T follicular helper cell (primary cell): ENCODE results near the gene LRPAP1.

Source experiments
- DNase-seq: peaks from one replicate; pipeline ENCODE4 v3.0.0-alpha.2; 2020; ENCODE audit warnings: low read depth

LRPAP1 gene

DNA sequence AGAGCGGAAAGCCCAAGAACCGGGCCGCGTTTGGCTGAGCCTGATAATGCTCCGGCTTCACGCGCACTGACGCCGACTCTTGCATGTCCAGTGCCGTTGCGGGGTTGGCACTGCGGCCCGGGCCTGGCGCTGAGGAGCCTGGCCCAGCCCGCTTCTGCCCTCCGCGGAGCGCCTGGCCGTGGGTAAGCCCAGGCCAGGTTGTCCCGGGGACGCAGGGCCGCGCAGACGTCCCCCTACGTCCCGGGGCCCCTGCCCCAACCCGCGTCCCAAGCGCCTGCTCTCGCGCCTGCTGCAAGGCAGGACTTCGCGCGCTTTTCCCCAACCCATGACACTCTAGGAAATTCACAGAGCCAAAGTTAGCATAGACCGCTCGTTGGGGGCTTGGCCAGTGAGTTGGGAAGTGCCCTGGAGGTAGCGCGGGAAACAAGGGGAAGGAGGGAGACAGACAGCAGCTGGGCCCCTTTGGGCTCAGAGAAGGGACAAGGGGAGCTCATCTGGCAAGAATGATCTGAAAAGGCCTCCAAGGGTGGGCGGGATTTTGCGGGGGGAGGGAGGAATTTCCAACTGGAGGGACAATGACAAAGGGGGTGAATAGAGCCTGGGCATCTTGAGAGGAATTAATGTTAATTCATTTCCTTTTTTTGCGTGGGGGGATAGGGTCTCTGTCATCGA lies 665 bp upstream of the LRPAP1 start:
- no peak for DNase-seq

DNA sequence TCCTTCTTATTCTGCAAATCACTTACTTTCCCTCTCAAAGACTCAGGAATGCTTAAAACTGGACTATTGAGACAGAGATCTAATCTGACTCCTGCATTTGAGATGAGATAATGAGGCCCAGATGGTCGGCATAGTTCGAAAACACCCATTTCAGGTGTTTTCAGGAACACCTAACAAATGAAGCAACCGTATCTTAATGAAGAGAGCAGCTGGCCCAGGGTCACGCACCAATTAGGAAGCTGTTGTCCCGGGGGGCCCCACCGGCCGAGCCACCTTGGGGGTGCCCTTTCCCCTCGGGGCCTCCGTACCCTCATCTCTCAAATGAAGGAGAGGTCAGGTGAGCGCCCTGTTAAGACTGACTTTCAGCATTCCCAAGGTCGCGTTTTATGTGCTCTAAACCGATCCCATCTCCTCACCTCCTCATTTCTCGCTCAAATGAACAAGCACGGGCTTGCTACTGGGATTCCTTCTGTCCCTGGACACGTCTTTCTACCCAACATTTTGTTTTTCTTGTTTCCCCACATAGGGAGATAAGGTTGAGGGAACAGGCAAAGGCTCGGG lies 824 bp downstream of the LRPAP1 start:
- no peak for DNase-seq

DNA sequence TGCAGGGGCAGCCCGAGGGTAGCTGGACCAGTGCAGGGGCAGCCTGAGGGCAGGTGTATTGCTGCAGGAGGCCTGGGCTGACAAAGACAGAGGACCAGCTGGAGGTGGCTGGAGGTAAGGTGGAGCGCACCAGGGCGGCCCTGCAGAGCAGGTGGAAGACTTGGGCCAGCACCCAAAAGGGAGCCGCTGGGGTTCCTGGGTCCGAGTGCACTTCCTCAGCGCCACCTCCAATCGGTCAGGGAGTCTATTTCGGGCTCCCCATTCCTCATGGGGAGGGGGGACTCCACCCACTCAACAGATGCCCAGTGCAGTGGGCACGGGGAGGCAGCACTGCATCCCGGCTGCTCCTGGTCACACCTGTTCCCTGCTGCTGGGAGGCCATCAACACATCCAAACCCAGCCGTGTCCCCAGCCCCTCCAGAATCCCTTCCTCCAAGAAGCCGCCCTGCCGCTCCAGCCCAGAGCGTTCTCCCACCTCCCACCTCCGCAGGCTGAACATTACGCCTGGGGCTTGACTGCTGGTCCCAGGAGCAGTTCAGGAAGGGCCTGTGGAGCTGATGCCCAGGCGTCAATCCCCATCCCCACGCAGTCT lies 1.5 kb downstream of the LRPAP1 start:
- DNase-seq = no peak

DNA sequence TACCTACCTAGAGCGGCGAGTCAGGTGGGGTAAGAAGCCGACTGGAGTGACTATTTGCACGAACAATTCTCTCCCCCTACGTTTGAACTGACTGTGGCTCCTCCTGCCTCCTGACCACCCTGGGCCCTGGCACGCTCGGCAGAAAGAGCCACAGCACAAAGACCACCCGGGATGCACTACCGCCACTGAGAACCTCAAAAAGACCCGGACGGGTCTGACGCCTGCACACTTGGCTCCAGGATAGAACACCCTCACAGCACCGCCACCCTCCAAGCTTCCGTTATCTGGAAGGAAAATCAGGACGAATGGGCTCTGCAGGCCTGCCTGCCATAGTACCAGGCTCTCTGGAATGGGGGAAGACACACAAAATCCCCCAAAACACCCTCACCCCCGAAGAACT lies 2.2 kb downstream of the LRPAP1 start:
- no peak for DNase-seq

DNA sequence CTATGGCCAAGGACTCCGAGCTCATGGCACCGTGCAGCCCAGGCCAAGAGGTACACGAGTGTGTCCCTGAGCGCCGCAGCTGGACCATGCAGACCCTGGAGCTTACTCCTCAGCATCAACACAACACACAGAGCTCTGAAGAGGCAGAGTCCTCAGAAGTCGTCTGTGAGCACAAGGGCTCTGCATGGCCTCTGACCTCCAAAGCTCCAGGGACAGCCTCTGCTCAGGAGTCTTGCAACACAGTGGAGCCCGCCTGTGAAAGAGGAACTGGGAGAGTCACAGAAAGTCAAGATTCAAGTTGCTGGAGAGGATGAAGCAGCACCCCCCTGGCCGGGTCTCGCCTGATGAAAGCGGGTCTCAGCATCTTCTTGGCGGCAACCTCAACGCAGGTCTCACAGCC lies 2.9 kb downstream of the LRPAP1 start:
- DNase-seq = no peak

DNA sequence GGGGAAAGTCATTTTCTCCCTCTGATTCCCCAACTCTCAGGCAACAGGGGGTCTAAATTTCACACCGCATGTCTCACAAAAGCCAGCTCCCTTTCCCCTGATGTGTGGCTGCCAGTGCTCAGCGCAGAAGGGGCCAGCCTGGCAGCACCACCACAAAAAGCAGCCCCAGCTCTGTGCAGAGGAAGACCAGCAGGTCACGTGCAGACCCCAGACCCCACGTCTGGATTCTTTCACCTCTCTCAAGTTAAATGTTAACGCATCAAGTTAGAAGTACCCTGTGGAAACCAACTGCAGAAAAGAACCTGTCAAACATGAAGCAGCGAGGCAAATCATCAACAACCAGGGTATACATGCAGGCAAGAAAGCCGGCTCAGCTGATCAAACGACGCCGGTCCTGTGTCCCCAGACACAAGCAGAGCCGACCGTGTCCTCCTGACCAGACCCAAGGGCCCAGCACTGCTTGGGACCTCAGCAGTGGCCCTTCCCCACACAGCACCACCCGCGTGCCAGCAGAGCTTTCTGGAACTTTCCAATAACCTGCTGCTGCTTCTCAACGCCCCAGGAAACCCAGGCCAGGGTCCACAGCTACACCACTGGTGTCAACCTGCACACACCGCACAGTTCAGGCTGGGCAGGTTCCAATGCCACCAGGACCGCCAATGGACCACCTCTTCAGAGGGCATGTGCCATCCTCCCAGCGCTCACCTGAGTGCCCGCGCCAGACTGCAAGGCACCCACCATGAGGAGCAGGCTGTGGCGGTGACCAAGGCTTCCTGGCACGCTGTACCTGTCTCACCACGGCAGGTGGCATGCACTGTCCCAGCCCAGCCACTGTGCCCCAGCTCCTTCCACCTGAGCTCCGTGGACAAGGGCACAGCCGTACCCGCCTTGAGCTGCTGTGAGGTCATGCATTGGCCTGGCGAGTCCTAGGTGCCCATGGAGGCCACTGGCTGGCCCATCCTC lies 4.0 kb downstream of the LRPAP1 start:
- DNase-seq = no peak

DNA sequence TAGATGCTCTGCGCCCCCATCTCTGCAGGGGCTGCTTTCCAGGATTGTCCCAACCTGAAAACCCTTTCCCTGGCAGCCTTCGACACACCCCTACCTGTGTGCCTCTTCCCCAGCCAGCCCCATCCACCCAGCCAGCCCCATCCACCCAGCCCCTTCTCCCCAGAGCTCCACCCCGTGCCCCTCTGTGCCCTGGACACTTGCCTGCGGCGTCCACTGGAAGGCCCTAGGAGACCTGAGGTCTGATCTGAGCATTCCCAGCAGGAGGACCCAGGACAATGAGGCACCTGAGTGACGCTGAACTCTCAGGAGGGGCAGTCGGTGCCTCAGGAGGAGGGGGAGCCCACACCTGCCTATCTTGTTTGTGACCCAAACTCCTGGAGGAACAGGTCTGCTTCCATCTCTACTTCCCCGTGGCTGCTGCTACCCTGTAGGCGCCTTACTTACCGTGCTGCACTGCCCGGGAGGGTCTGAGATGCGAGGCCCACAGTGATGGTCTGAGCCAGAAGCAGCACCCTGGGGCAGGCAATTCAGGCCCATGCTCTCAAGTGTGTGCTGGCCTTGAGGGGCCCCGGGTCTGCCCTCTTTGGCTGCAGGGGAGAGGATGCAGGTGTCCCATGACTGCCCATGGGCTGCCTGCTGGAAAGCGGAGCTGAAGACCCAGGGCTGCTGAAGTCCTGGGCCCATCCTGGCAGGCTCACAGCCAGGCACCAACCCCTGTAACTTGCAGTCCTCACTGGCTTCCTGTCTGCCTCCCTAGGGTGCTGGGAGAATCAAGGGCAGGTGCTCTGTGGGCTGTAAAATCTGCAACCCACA lies 4.9 kb downstream of the LRPAP1 start:
- DNase-seq = no peak

DNA sequence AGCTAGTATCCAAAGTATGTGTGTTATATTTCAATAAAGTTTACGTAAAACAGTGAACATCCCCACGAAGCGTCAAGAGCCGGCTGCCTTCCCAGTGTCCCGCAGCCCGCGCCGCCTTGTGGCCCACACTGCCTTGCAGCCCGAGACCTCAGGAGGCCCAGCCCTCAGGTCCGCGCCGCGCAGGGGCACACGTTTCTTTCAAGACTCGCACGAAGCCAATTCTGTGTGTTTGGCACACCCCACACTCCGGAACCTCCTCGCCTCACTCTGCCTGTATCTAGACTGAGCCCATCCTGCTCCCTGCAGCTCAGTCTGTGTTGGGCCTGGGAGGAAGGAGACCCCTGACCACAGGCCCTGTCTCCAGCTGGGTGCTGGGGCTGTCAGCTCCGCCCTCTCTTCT lies 5.8 kb downstream of the LRPAP1 start:
- DNase-seq = no peak

DNA sequence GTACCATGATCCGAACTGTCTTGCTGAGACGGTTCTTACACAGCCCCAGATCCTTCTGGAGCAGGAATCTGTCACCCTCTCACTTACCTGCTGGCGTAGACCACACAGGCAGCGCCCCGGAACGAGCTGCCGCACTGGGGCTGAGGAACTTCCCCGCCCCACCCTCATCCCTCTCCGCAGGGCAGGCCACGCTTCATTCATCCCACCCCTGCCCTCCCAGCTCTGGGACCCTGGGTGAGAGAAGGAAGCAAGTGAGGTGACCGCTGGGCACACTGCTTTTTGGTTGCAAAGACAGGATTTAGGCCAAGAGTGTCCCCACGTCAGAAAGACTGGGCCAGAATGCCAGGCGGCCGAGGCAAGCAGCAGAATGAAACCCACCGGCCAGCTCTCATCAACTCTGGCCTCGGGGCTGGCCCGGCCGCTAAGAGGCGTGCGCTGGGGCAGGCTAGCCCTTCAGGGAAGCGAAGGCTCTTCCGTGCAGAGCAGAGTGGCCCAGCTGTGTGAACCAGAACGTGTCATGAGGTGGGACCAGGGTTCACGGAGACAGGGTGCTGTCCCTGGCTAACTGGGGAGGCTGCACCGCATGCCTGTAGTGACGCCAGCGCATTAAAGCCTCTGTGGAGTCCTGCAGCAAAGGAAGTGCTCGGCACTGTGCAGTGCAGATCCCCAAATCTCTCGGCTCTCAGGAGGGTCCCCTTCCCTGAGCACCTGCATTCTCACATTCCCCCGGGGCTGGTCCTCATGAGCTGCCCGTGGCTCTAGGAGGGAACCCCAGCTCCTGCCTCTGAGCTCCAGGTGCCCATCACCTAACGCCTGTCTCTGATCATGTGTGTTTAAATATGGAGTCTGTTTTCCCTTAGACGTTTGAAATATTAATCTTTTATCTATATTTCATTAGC lies 6.4 kb downstream of the LRPAP1 start:
- no peak for DNase-seq

DNA sequence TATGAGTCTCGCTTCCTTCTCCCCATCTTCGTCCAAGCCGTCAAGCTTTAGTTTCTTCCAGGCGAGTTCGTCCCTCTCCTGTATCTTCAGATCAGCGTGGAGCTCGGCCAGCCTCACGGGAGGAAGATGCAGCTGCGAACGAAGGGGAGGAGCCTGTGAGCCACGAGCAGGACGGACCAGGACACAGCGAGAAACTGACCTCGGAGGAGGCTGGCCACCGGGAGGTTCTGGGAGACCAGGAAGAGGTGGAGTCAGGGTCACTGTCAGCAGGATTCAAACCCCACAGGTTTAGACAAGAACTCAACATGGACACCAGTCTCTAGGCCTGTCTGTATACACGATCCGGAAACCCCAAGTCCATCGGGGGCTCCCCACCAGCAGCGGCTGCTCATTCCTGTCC lies 7.3 kb downstream of the LRPAP1 start:
- no peak for DNase-seq

DNA sequence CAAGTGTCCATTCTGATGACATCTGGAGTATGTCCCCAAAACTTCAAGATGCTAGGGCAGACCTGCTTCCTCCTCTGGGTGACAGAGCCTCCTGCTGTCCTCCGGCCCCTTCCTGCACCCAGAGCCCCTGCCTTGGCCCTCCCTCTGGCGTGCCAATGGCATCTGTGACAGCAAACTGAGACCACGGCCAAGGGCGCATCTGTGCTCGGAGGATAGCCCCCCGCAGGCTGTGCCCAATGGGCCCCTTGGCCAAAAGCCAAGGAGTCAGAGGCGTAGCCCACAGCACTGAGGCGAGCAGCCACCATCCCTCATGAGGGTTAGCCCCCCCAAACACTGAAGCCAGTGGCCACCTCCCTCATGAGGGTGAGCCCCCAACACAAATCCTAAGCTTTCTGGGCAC lies 7.9 kb downstream of the LRPAP1 start:
- no peak for DNase-seq

DNA sequence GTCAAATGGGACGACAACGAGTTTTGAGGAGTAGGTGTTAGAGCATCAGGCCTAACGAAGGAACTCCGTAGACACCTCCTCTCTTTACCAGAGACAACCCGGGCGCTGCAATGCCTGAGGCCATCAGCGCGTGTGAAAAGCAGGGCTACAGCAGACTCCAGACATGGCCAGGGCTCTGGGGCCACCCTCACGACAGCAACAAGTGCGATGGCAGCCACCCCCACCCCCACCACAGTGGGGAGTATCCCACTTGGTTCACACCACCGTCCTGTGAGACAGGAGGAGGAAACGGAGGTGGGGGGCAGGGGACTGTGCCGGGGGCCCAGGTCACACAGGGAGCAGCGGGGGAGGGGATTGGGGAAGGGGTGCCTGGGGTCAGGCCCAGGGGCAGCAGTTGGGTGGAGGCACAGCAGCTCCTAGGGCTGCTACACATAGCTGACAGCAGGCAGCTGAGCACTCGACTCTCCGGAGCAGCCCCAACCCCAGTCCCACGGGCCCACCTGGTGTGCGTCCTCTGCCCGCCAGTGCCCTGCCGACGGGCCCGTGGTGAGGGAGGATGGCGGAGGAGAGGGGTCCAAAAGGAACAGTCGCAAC lies 8.5 kb downstream of the LRPAP1 start:
- DNase-seq = no peak

DNA sequence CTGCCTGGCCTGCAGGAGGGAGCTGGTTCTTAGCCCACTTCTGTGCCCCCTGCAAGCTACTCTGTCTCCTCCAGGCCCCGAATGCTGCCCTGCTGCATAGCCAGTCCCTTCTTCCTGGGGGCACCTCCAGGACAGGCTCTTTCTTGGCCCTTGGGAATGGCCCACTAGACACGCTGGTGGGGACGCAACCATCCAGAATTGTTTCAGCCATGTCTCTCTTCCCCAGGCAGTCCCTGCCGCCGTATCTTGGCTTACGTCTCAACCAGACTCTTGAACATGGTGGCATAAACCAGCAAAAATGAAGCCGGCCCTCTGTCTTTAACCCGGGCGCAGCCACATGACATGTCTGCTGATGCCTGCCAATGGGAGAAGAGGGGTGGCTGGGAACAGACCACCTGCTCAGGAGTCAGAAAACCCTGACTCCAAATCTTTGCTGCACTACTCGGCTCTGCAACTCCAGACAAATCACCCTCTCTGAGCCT lies 9.0 kb downstream of the LRPAP1 start:
- DNase-seq = no peak

DNA sequence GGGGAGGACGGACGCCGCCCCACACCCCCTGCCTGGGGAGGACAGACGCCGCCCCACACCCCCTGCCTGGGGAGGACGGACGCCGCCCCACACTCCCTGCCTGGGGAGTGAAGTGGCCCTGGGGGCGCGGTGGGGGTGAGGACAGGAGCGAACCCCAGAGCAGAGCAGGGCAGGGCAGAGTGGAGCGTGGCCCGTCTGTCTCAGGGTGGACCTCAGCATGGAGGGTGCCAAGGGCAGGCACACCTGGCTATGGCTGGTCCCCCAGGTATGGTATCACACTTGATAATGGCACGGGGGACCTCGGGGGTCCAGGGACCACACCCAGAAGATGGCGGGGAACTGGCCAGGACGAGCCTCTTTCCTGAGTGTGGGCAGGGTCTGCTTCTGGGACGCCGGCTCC lies 9.6 kb downstream of the LRPAP1 start:
- DNase-seq = no peak

DNA sequence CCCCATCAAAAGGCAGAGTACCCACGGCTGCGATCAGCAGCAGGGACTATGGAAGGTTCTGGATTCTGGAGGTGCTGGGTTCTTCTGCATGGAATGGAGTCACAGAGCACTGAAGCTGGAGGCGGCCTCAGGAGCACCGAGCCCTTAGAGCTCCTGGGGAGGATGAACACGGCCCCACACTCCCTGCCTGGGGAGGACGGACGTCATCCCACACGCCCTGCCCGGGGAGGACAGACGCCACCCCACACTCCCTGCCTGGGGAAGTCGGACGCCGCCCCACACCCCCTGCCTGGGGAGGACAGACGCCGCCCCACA lies 9.9 kb downstream of the LRPAP1 start:
- DNase-seq = no peak

DNA sequence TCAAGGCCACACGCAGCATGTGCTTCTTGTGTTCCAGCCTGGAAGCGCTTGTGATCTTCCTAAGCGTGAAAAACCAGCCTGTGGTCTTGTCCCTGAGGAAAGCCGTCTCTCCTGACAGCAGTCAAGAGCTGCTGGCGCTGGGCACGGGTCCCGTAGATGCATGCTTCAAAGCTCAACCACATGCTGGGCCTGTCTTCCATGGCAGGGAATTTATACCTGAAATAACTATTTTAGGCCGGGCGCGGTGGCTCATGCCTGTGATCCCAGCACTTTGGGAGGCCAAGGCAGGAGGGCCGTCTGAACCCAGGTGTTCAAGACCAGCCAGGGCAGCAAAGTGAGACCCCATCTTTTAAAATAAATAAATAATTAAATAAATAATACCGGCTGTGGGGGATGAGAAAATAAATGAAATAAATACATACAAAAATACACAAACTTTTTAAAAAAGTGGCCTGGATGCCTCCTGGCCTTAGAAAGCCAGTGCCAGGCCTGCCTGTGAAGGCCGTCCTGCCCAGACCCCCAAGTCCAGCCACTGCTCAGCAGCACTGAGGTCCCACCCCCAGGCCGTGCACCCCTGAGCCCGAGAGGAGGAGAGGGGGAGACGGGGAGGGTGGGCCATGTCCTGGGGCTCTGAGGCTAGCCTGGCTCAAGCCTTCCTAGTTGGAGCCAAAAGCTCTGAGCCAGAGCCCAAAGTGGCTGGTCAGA lies 10.4 kb downstream of the LRPAP1 start:
- DNase-seq = no peak

DNA sequence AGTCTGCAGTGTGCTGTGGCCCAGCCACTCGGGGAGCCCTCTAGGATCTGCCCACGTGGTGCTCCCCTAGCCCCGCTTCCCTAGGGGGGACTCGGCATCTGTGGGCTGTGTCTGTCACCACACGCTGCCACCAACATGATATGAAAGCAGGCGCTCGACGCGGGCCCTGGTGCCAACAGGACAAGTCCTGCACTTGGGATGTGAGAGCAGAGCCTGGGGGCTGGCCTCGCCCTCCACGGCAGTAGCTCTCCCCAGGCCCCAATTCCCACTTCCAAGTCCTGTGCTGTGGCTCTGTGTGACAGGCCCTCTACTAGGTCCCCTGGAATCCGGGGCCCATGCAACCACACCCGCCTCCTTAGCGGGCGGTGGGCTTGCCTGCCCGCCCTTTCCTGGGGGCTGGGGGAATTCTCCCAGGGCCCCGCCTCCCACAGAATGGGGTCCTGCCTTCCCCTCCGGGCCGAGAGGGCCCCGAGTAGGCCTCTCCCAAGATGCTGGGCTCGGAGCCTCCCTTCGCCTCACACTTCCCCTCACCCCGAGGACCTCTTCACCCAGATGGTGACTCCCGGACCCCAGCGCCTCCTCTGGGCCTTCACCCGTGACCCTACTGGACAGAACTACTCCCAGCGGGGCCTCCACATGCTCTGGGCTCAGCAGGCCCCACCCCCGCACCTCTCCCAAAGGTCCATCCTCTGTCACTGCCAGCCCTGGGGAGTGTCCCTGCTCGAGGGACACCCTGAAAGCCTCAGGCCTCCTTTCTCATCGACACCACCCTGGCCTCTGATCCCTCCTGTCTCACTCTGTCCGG lies 11.2 kb downstream of the LRPAP1 start:
- no peak for DNase-seq

DNA sequence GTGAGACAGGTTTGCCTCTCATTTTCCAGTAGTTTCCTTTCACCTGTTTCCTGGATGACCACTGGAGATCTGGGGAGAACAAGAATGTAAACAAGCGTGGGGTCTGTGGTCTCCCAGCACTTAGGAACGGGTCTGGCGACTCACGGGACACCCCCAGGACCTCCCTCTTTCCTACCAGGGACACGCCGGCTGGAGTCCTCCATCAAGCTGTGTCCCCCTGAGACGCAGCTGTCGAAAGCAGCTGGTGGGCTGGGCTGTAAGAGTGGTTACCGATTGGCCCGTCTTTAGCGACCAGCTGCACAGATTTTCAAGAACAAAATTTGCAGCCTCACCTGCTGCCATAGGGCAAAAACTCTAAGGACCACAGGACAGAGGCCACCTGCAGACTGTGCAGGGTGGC lies 11.9 kb downstream of the LRPAP1 start:
- DNase-seq = no peak
